Skeletal muscle tissue (tissue), 4 donors: Measurements from ENCODE around the gene RALGPS2. TPM values are rescaled to one million over a fixed set of nuclear protein-coding genes. Genes with fewer than 3 reads are reported as not detected.

Experiments used
- H3K27ac ChIP-seq: one replicate; pipeline ENCODE4 v1.7.0; 2013; ENCODE audit warnings: mild to moderate bottlenecking, low read depth, low read length, inconsistent platforms
- H3K27me3 ChIP-seq, 3 donors: one replicate each; pipeline ENCODE4 v1.7.0; 2013; ENCODE audit warnings: low read length in 3 of 3; ENCODE audit not compliant: control insufficient read depth in 3 of 3, insufficient read depth in 3 of 3
- H3K36me3 ChIP-seq, 3 donors: one replicate each; pipeline ENCODE4 v1.7.0; 2013; ENCODE audit warnings: low read length in 3 of 3; ENCODE audit not compliant: control insufficient read depth in 3 of 3, insufficient read depth in 3 of 3
- H3K4me1 ChIP-seq, 3 donors: one replicate each; pipeline ENCODE4 v1.7.0; 2013; ENCODE audit warnings: low read length in 3 of 3, mild to moderate bottlenecking in 3 of 3; ENCODE audit not compliant: control insufficient read depth in 3 of 3, insufficient read depth in 3 of 3
- H3K4me3 ChIP-seq, 3 donors: one replicate each; pipeline ENCODE4 v1.7.0; 2013; ENCODE audit warnings: low read length in 3 of 3
- H3K9ac ChIP-seq, 3 donors: one replicate each; pipeline ENCODE4 v1.7.0; 2013; ENCODE audit warnings: low read length in 3 of 3, mild to moderate bottlenecking in 3 of 3, moderate library complexity in 2 of 3, low read depth in 1 of 3
- H3K9me3 ChIP-seq, 3 donors: one replicate each; pipeline ENCODE4 v1.7.0; 2013; ENCODE audit warnings: low read length in 3 of 3; ENCODE audit not compliant: control insufficient read depth in 3 of 3
- total RNA-seq: library from RNA; depleted of rRNA; stranded (reverse); fragments of >200 nt; gene quantifications from one replicate; pipeline ENCODE4 v1.2.3, GENCODE V29; 2014
- donor health status: Osteomylitis.

The RALGPS2 gene
- total RNA-seq, 1 donor from 2014 or later, result 35.5 TPM

DNA sequence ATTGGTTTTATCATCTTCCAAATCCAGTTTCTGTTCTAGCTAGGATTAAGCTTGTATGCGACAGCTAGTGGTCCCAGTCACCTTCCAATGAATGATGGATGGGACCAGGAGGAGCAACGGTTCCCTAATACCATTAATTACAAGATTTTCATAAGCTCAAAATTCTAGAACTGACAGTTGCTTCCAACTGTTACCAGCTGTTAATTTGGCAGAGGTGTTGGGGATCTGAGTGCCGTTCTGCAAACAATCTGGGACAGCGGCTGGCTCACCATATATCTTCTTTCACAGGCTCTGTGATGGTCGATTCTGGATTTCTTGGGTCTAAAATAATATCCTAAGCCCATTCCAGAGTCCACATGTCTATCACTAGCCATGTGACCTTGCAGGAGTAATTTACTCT lies 34.5 kb upstream of the RALGPS2 start:
- Histone ChIP-seq H3K36me3 (no peaks in the 10 kb centered on the region), H3K9ac (no peak overlapping the region), H3K9me3 (no peaks in the 10 kb centered on the region), H3K4me3 (no peak overlapping the region), H3K27ac (no peak overlapping the region), H3K4me1 (no peaks in the 10 kb centered on the region), H3K27me3 (no peaks in the 10 kb centered on the region)

DNA sequence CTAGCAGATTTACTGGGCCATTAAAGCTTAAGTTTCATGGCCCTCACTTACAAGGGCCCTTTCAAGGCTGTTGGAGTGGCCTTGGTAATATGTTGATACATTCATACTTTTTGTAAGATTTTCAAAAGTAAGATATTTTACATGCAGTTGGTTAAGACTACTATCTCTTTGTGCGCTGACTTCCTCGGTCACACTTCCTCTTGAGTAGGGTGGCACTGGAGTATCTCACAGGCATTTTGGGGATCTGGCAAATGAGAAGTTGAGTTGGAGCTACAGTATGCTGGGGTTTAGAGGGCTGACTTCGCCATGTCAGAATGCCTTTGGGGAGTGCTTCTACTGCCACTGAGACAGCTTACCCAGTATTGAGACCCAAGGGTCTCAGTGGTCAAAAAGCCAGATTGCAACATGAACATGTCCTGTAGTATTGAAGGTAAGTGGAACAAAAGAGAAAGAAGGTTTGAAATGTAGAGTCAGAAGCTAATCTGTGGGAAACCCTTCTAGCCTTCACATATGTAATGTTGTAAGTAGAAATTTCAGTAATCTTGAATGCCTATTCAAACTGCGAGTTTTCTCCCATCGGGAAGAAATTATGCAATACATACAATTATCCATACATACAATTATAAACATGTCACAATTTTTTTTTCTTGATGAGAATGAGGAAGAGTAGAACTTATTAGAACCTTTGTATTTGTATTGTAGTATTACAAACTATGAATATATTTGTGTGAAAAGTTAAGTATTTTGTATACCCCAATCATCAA lies 32.3 kb upstream of the RALGPS2 start:
- Histone ChIP-seq H3K27me3 (no peaks in the 10 kb centered on the region), H3K4me1 (no peaks in the 10 kb centered on the region), H3K9me3 (no peaks in the 10 kb centered on the region), H3K36me3 (no peaks in the 10 kb centered on the region), H3K27ac (no peak overlapping the region), H3K9ac (no peak overlapping the region), H3K4me3 (no peak overlapping the region)

DNA sequence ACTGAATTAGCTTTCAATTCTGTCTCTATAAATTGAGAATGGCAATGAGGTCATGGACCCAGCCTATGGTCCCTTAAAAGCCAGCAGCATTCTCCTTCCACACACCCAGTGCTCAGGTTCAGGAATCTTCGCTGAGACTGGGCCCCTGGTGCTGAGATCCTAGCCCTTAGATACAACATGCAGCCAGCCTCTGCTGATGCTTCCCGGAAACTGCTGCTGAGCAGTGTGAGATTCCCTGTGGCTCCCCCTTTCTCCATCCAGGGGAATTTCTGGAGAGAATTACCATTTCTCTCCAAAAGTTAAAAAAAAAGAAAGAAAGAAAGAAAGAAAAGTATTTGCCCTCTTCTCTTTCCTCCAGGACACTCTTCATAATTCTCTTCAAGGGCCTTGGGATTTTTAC lies 31.7 kb upstream of the RALGPS2 start:
- Histone ChIP-seq H3K27me3 (no peaks in the 10 kb centered on the region), H3K9me3 (no peaks in the 10 kb centered on the region), H3K9ac (no peak overlapping the region), H3K27ac (no peak overlapping the region), H3K36me3 (no peaks in the 10 kb centered on the region), H3K4me1 (no peaks in the 10 kb centered on the region), H3K4me3 (no peak overlapping the region)

DNA sequence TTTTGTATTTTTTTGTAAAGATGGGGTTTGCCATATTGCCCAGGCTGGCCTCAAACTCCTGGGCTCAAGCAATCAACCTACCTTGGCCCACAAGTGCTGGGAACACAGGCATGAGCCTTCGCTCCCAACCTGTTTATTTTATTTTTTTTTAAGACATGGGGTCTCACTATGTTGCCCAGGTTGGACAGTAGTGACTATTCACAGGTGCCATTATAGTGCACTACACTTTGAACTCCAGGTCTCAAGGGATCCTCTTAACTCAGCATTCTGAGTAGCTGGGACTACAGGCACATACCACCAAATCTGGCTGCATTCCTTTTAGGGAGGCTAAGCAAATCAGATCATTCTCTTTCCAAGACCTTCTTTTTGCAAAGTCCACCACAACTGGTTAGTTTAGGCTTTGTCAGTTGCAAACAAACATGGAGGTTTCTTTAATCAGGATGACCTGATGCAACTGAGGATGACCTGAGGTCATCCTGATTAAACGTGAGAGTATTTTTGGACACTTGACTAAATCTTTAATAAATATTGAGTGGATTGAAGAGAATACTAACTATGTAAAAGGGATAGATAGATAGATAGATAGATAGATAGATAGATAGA lies 30.0 kb upstream of the RALGPS2 start:
- H3K36me3 ChIP-seq, result no peaks in the 10 kb centered on the region
- H3K27me3 ChIP-seq, result no peaks in the 10 kb centered on the region
- no peak overlapping the region for H3K9ac ChIP-seq
- no peak overlapping the region for H3K4me3 ChIP-seq
- H3K27ac ChIP-seq, result no peak overlapping the region
- no peaks in the 10 kb centered on the region for H3K9me3 ChIP-seq
- H3K4me1 ChIP-seq, result no peaks in the 10 kb centered on the region

DNA sequence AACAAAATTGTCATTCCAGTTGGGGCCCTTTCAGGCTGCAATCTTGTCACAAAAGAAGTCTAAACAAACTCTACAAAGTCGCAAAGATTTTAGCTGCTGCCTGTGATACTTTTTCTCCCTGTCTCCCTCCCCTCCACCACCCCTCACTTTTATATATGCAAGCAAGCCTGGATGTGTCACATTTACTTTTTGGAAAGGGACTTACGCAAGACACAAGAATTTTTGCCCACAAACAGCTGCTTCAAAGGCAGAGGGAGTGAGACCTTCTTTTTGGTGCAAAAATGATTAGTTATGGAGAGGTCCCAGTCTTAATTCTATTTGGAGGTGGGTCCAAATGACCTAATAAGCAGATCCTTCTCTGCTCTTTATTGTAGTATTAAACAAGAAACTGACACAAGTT lies 22.9 kb upstream of the RALGPS2 start:
- H3K4me3 ChIP-seq, result no peak overlapping the region
- H3K36me3 ChIP-seq, result no peaks in the 10 kb centered on the region
- H3K4me1 ChIP-seq, result peaks cover 0 to 3% (median 0%) of the 10 kb centered on the region in 3 donors
- no peak overlapping the region for H3K27ac ChIP-seq
- no peaks in the 10 kb centered on the region for H3K9me3 ChIP-seq
- no peak overlapping the region for H3K9ac ChIP-seq
- H3K27me3 ChIP-seq, result no peaks in the 10 kb centered on the region

DNA sequence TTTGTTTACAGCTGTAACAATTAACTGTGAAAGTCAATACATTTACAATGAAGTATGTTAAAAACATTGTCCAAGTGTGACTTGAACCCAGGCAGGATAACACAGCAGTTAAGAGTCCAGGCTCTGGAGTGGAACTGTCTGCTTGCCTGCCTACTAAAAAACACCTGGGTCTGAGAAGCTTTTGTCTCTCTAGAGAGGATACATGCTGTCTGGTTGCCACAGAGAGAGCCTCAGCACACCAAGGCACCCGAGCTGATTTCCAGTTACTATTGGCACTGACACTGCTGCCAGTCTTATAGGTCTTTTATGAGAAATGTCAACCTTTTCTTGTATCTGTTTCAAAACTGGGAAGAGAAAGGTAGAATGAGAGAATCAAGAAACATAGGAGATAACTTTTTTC lies 20.2 kb upstream of the RALGPS2 start:
- no peaks in the 10 kb centered on the region for H3K27me3 ChIP-seq
- peaks cover 0 to 3% (median 0%) of the 10 kb centered on the region in 3 donors for H3K4me1 ChIP-seq
- no peak overlapping the region for H3K9ac ChIP-seq
- H3K36me3 ChIP-seq, result no peaks in the 10 kb centered on the region
- H3K4me3 ChIP-seq, result no peak overlapping the region
- no peaks in the 10 kb centered on the region for H3K9me3 ChIP-seq
- no peak overlapping the region for H3K27ac ChIP-seq

DNA sequence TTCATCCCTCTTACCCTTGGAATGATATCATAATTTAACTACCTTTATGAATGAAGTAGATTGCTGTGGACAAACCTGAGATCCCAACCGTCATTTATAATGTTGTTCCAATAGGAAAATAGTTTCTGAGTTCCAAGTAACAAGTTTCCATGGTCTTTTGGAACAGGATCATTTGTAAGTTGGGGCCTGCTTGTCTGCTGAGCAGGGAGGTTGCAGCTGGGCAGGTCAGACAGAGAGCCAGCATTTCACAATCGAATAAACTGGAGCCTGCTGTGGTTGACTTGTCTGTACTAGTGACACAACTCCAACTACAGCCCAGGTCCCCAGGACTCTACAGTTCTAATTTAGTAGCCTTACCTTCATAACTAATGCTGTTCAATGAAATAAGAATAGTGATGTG lies 18.6 kb upstream of the RALGPS2 start:
- Histone ChIP-seq H3K9me3 (no peaks in the 10 kb centered on the region), H3K9ac (no peak overlapping the region), H3K4me1 (peaks cover 0 to 3% (median 0%) of the 10 kb centered on the region in 3 donors), H3K27ac (no peak overlapping the region), H3K27me3 (no peaks in the 10 kb centered on the region), H3K36me3 (no peaks in the 10 kb centered on the region), H3K4me3 (no peak overlapping the region)

DNA sequence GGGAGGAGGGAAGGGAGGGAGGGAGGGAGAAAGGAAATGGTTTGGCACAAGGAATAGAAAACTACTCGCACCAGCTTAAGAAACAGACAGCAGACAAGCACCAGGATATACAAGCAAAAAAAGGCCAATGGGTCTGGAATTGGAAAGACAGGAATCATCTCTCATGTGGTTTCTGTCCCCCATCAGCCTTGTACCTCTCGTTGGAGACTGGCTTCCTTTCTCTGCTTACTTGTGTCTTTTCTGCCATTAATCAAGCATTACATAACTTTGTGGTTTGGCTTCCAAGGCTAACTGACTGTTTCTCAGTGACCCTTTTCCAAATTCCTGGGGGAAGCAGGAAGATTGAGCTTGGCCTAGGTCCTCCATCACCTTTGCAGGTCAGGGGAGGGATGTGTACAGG lies 11.8 kb upstream of the RALGPS2 start:
- Histone ChIP-seq H3K27me3 (no peaks in the 10 kb centered on the region), H3K9ac (no peak overlapping the region), H3K36me3 (no peaks in the 10 kb centered on the region), H3K27ac (no peak overlapping the region), H3K4me1 (no peaks in the 10 kb centered on the region), H3K4me3 (no peak overlapping the region), H3K9me3 (no peaks in the 10 kb centered on the region)

DNA sequence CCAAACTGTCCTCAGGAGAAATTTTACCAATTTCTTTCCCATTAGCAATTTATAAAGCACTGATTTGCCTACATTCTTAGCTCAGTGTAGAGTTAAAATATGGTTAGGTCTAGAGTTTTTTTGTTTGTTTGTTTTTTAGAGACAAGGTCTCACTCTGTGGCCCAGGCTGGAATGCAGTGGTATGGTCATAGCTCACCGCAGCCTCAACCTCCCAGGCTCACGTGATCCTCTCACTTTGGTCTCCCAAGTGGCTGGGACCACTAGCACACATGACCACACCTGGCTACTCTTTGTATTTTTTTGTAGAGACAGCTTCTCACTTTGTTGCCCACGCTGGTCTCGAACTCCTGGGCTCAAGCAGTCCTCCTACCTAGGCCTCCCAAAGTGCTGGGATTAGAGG lies 10.6 kb upstream of the RALGPS2 start:
- H3K27me3 ChIP-seq, result no peaks in the 10 kb centered on the region
- no peak overlapping the region for H3K9ac ChIP-seq
- H3K36me3 ChIP-seq, result no peaks in the 10 kb centered on the region
- no peaks in the 10 kb centered on the region for H3K9me3 ChIP-seq
- no peak overlapping the region for H3K27ac ChIP-seq
- no peak overlapping the region for H3K4me3 ChIP-seq
- no peaks in the 10 kb centered on the region for H3K4me1 ChIP-seq

DNA sequence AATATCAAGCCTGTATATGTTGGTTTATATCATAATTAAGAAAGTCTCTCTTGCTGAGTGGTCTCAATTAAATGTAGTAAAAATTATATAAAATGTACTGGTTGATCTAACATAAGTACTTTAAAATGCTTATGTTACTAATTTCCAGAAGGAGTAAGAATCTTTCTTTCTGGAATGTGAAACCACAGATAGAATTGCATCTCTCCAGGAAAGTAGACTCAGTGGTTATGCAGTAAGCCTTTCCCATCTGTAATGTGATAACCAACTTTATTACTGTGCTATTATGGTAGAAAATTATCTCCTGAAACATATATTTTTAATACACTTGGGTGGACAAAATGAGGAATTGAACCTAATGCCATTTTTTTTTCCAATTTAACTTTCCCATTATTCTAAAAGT lies 8.9 kb upstream of the RALGPS2 start:
- H3K9ac ChIP-seq, result no peak overlapping the region
- H3K9me3 ChIP-seq, result no peaks in the 10 kb centered on the region
- H3K4me3 ChIP-seq, result no peak overlapping the region
- H3K27me3 ChIP-seq, result no peaks in the 10 kb centered on the region
- no peak overlapping the region for H3K27ac ChIP-seq
- H3K4me1 ChIP-seq, result no peaks in the 10 kb centered on the region
- no peaks in the 10 kb centered on the region for H3K36me3 ChIP-seq
